Measurements from ENCODE around the gene SMIM21.

GRCh38 chr18:75384144-75384543 lies 43.4 kb downstream of the SMIM21 start:
- TF ChIP-seq GATA2 (IDR thresholded peaks at IDR 0.05; ENCODE audit: low read depth, low read length) (no peak), GATA3 (IDR thresholded peaks at IDR 0.05; ENCODE audit: low read depth, low read length) (no peak)

All from SH-SY5Y (cell line).